ENCODE data around the gene TRIP6. TPM values are rescaled to one million over a fixed set of nuclear protein-coding genes. Genes with fewer than 3 reads are reported as not detected.
"Not testable (repeated sequence)": the region's sequence is repeated elsewhere in the genome, so short reads cannot be mapped to it uniquely, and the experiment has no call there.

TRIP6 gene
- total RNA-seq, 4 donors from 2014 or later = 66.3 to 113 (median 80.7) TPM

DNA sequence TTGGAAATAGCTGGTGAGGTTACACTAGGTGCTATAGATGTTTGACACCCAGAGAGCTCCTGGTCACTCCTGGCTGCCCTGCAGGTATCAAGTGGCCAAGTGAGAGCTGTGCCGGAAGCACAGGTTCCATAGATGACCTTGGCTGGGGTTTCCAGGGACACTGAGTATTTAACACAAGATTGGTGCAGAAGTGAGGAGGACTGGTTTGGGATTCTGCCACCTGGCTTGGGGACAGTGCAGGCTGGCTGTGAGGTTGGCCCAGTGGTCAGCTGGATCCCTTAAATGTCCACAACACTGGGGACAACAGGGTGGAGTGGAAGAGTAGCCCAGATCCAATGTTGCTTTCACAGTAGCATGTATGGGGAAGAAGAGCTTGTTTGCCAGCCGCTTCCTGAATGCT, 33.8 kb downstream of the TRIP6 start:
- no peak overlapping the region for H3K27ac ChIP-seq
- no peaks in the 10 kb centered on the region for H3K9me3 ChIP-seq
- no peak for DNase-seq (ENCODE audit: low spot score in 2 of 2)
- H3K4me1 ChIP-seq = peaks cover 17% of the 10 kb centered on the region
- 90% methylated on average over 2 of the region's 2 CpGs for WGBS
- H3K4me3 ChIP-seq = no peak overlapping the region
- peaks cover 52% of the 10 kb centered on the region for H3K27me3 ChIP-seq
- TF ChIP-seq, protein P1, sequence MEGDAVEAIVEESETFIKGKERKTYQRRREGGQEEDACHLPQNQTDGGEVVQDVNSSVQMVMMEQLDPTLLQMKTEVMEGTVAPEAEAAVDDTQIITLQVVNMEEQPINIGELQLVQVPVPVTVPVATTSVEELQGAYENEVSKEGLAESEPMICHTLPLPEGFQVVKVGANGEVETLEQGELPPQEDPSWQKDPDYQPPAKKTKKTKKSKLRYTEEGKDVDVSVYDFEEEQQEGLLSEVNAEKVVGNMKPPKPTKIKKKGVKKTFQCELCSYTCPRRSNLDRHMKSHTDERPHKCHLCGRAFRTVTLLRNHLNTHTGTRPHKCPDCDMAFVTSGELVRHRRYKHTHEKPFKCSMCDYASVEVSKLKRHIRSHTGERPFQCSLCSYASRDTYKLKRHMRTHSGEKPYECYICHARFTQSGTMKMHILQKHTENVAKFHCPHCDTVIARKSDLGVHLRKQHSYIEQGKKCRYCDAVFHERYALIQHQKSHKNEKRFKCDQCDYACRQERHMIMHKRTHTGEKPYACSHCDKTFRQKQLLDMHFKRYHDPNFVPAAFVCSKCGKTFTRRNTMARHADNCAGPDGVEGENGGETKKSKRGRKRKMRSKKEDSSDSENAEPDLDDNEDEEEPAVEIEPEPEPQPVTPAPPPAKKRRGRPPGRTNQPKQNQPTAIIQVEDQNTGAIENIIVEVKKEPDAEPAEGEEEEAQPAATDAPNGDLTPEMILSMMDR (IDR thresholded peaks at IDR 0.05) = no peak
- no peak for TF ChIP-seq EP300 (IDR thresholded peaks at IDR 0.05)
- TF ChIP-seq POLR2AphosphoS5 (IDR thresholded peaks at IDR 0.05) = no peak
- no peak for TF ChIP-seq POLR2A (IDR thresholded peaks at IDR 0.05)
- no peaks in the 10 kb centered on the region for H3K36me3 ChIP-seq

DNA sequence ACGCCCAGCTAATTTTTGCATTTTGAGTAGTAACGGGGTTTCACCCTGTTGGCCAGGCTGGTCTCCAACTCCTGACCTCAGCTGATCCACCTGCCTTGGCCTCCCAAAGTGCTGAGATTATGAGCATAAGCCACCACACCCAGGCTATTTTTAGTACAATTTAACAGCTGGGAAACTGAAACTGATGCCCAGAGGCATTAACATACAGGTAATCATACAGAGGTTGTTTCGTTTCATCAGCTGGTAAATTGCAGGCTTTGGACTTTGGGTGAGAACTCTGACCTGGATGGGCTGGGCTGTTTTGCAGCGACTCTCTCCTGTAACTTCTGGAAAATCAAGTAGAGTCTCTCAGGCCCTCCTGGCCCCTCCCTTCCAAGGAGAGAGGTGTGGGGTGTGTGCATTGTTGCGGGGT, 34.7 kb downstream of the TRIP6 start:
- Histone ChIP-seq H3K36me3 (no peaks in the 10 kb centered on the region), H3K9me3 (no peaks in the 10 kb centered on the region), H3K4me1 (peaks cover 9% of the 10 kb centered on the region), H3K4me3 (no peak overlapping the region), H3K27ac (no peak overlapping the region), H3K27me3 (peaks cover 42% of the 10 kb centered on the region)
- TF ChIP-seq, protein P1 (IDR thresholded peaks at IDR 0.05) = no peak
- TF ChIP-seq POLR2A (IDR thresholded peaks at IDR 0.05) = no peak
- no peak for TF ChIP-seq EP300 (IDR thresholded peaks at IDR 0.05)
- TF ChIP-seq POLR2AphosphoS5 (IDR thresholded peaks at IDR 0.05) = no peak
- DNase-seq (ENCODE audit: low spot score in 2 of 2) = no peak
- WGBS = 60% methylated on average over 5 of the region's 5 CpGs

DNA sequence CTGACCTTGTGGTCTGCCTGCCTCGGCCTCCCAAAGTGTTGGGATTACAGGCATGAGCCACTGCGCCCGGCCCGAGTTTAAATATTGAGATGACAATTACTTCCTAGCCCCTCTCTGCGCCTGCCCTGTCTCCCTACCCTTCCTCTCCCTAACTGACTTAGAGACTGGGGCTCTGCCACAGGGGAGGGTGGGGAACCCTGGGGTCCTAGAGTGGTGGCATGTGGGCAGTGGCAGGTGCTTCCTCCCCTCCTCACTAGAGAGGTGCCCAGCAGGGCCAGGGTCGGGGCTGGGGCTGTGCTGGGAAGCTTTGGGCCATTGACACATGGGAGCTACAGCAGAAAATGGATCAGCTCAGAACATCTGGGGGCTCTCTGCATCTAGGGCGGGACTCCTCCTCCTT, 35.5 kb downstream of the TRIP6 start:
- peaks cover 2% of the 10 kb centered on the region for H3K4me1 ChIP-seq
- 92% methylated on average over 7 of the region's 7 CpGs for WGBS
- H3K4me3 ChIP-seq = no peak overlapping the region
- DNase-seq (ENCODE audit: low spot score in 2 of 2) = no peak
- H3K9me3 ChIP-seq = no peaks in the 10 kb centered on the region
- no peaks in the 10 kb centered on the region for H3K36me3 ChIP-seq
- TF ChIP-seq EP300 (IDR thresholded peaks at IDR 0.05) (no peak), POLR2A (IDR thresholded peaks at IDR 0.05) (no peak), POLR2AphosphoS5 (IDR thresholded peaks at IDR 0.05) (no peak)
- TF ChIP-seq, protein P1 (IDR thresholded peaks at IDR 0.05) = no peak
- H3K27me3 ChIP-seq = peaks cover 35% of the 10 kb centered on the region
- H3K27ac ChIP-seq = no peak overlapping the region

DNA sequence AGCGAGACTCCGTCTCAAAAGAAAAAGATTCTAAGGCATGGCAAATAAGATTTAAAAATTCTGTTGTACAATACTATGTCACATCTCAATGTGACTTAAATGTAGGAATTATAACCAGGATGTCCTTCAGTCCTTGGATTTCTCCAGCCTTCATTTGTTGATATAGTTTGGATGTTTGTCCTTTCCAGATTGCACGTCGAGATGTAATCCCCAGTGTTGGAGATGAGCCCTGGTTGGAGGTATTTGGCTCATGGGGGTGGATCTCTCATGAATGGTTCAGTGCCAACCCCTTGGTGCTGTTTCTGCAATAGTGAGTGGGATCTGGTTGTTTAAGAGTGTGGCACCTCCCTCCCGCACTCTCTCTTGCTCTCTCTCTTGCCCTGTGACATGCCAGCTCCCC, 41.3 kb downstream of the TRIP6 start:
- H3K36me3 ChIP-seq = no peaks in the 10 kb centered on the region
- TF ChIP-seq EP300 (IDR thresholded peaks at IDR 0.05) (no peak), POLR2AphosphoS5 (IDR thresholded peaks at IDR 0.05) (no peak), POLR2A (IDR thresholded peaks at IDR 0.05) (no peak)
- TF ChIP-seq, protein P1 (IDR thresholded peaks at IDR 0.05) = no peak
- no peaks in the 10 kb centered on the region for H3K27me3 ChIP-seq
- no peaks in the 10 kb centered on the region for H3K4me1 ChIP-seq
- H3K9me3 ChIP-seq = no peaks in the 10 kb centered on the region
- DNase-seq (ENCODE audit: low spot score in 2 of 2) = no peak
- H3K27ac ChIP-seq = no peak overlapping the region
- 100% methylated on average over 5 of the region's 5 CpGs for WGBS
- no peak overlapping the region for H3K4me3 ChIP-seq

DNA sequence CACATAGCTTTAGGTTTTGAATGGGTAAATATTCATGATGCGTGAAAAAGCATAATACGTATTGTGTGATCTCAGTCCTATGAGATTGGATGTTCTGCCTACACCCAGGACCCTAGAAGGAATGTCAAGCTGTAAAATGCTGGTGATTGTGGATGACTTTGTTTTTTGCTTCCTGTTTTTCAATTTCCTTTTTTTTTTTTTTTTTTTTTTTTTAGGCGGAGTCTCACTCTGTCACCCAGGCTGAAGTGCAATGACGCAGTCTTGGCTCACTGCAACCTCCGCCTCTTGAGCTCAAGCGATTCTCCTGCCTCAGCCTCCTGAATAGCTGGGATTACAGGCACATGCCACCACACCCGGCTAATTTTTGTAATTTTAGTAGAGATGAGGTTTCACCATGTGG, 43.3 kb downstream of the TRIP6 start:
- 75% methylated on average over 7 of the region's 7 CpGs for WGBS
- not testable (repeated sequence) for H3K4me3 ChIP-seq; H3K27me3 ChIP-seq; DNase-seq (ENCODE audit: low spot score in 2 of 2); H3K4me1 ChIP-seq; H3K36me3 ChIP-seq; H3K9me3 ChIP-seq; H3K27ac ChIP-seq

DNA sequence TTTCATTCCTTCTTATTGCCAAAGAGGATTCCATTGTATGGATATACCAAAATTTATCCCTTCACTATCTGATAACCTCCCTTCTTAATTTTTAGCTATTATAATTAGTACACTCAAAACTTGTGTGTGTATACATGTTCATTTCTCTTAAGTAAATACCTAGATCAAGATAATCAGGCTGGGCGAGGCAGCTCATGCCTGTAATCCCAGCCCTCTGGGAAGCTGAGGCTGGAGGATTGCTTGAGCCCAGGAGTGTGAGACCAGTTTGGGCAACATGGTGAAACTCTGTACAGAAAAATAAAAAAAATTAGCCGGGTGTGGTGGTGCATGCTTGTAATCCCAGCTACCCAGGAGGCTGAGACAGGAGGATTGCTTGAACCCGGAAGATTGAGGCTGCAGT, 44.3 kb downstream of the TRIP6 start:
- 84% methylated on average over 3 of the region's 3 CpGs for WGBS
- H3K9me3 ChIP-seq = no peaks in the 10 kb centered on the region
- no peak for DNase-seq (ENCODE audit: low spot score in 2 of 2)
- no peaks in the 10 kb centered on the region for H3K4me1 ChIP-seq
- TF ChIP-seq POLR2A (IDR thresholded peaks at IDR 0.05) = no peak
- TF ChIP-seq, protein P1 (IDR thresholded peaks at IDR 0.05) = no peak
- TF ChIP-seq POLR2AphosphoS5 (IDR thresholded peaks at IDR 0.05) = no peak
- no peak for TF ChIP-seq EP300 (IDR thresholded peaks at IDR 0.05)
- no peaks in the 10 kb centered on the region for H3K36me3 ChIP-seq
- H3K4me3 ChIP-seq = no peak overlapping the region
- no peaks in the 10 kb centered on the region for H3K27me3 ChIP-seq
- no peak overlapping the region for H3K27ac ChIP-seq
